Ovary (tissue), 10 donors: ENCODE data around the gene PPARA. TPM values are rescaled to one million over a fixed set of nuclear protein-coding genes. Genes with fewer than 3 reads are reported as not detected.

Experiments
- DNase-seq, 5 donors: peaks; one replicate each; pipeline ENCODE4 v3.0.0-alpha.2; 2019 to 2020
- H3K27ac ChIP-seq, 2 donors: fragments of 200-600 bp; one replicate each; pipeline versions ENCODE4 v1.5.1 to v1.8.0; 2019 to 2022
- H3K27me3 ChIP-seq: fragments of 200-600 bp; one replicate; pipeline ENCODE4 v1.8.0; 2022
- H3K36me3 ChIP-seq: fragments of 200-600 bp; sonication (generic); one replicate; pipeline ENCODE4 v1.5.1; 2019
- H3K4me1 ChIP-seq: one replicate; pipeline ENCODE4 v1.8.1; 2013; ENCODE audit warnings: mild to moderate bottlenecking, moderate library complexity; ENCODE audit not compliant: insufficient read depth
- H3K4me3 ChIP-seq: fragments of 200-600 bp; sonication (generic); one replicate; pipeline ENCODE4 v1.5.1; 2017
- H3K9me3 ChIP-seq, 2 donors: fragments of 200-600 bp in 1 of 2; sonication (generic) in 1 of 2; one replicate each; pipeline versions ENCODE4 v1.5.1 to v1.8.1; 2013 to 2019; ENCODE audit warnings: mild to moderate bottlenecking in 1 of 2, moderate library complexity in 1 of 2
- CTCF ChIP-seq, 3 donors: fragments of 450-650 bp in 2 of 3; fragments of 200-600 bp in 1 of 3; IDR thresholded peaks; one replicate each; pipeline versions ENCODE4 v1.5.1 to v1.8.0; 2016 to 2022; ENCODE audit warnings: antibody characterized with exemption in 3 of 3, mild to moderate bottlenecking in 1 of 3
- EP300 ChIP-seq: sonication (generic); formaldehyde crosslinking; IDR thresholded peaks from one replicate; pipeline ENCODE4 v1.6.1; 2017; ENCODE audit warnings: antibody characterized with exemption
- POLR2A ChIP-seq: fragments of 450-650 bp; IDR thresholded peaks from one replicate; pipeline ENCODE4 v1.6.1; 2017; ENCODE audit warnings: antibody characterized with exemption, mild to moderate bottlenecking, moderate library complexity
- WGBS, 3 donors: extraction: QIAGEN DNeasy Blood & Tissue Kit in 1 of 3; methylation state at CpG; one replicate each; pipeline versions ENCODE4 v1.1.5 to v1.1.7; 2013 to 2017; 5-methylcytosine and 5-hydroxymethylcytosine counted together
- intact Hi-C, 4 donors: fragments of 100-400 bp; cut with DNase I; formaldehyde crosslinking; loops; one replicate each; pipeline versions ENCODE4 v1.11.0 to v1.15.1; 2022 to 2023
- long read RNA-seq, 3 donors: library from polyadenylated mRNA in 2 of 3; unstranded in 2 of 3; transcript quantifications; one replicate each; pipeline ENCODE4 v2.0.0 and lab custom pipeline, GENCODE V29; 2021 to 2026
- polyA plus RNA-seq, 2 donors: library from polyadenylated mRNA; stranded (reverse); fragments of 200-250 nt in 1 of 2; fragments of 350-450 nt in 1 of 2; fragmentation: Illumina TruSeq in 1 of 2; extraction: RNeasy Lipid Tissue Mini Kit (QIAGEN cat#74804) in 1 of 2; gene quantifications; one replicate each; pipeline ENCODE4 v1.2.3, GENCODE V29; 2013 to 2014
- total RNA-seq, 7 donors: library from RNA; depleted of rRNA in 2 of 7; stranded (reverse); fragments of >200 nt in 2 of 7; fragmentation: NEBNext Ultra II Directional in 3 of 7; extraction: Animal tissue kit (Norgen Biotek cat#: 25700) in 3 of 7; gene quantifications; one replicate each; pipeline versions ENCODE4 v1.1.0 to v1.2.4, GENCODE V29; 2016 to 2023
- donor health status: DM: no; HTN: no; CAD: no; lungs with moderate emphysema.
- donor health status: DM: no; HTN: no; CAD: no.
- donor health status: Bipolar disorder and iron deficiency.
- donor health status: DM: yes; HTN: yes; CAD: no.
- donor health status: DM: no; HTN: no; CAD: no.
- donor health status: DM: yes; HTN: yes; CAD: no.

Gene PPARA
- total RNA-seq = 10 to 100 TPM in 6 of 7 donors, 1 to 10 TPM in 1; 9.7 to 41.0 (median 34.0) TPM
- 10 to 100 TPM; 12.8 to 16.0 TPM for polyA plus RNA-seq
- long read RNA-seq, donor 1, full-length matches to known transcripts = 1 of 43 reads
- long read RNA-seq, donor 1, partial matches to known transcripts = 5 of 43 reads
- long read RNA-seq, donor 1, other reads (novel, unspliced or antisense) = 37 of 43 reads
- long read RNA-seq, donor 2, partial matches to known transcripts = 0 of 7 reads
- long read RNA-seq, donor 2, other reads (novel, unspliced or antisense) = 5 of 7 reads
- long read RNA-seq, donor 3, partial matches to known transcripts = 1 of 17 reads
- long read RNA-seq, donor 3, other reads (novel, unspliced or antisense) = 16 of 17 reads

- Histone ChIP-seq H3K4me1 (peaks cover 22% of the 10 kb centered on the region), H3K36me3 (no peaks in the 10 kb centered on the region), H3K27me3 (no peaks in the 10 kb centered on the region), H3K4me3 (peak within 1 kb of the TSS; percentile 83), H3K27ac (peak within 1 kb of the TSS; percentile 97 to 99), H3K9me3 (no peaks in the 10 kb centered on the region)
- DNase-seq = peak; percentile 87 to 95 (median 93)
- 0 to 1% (median 0%) methylated on average over 12 to 92 of the region's 98 CpGs for WGBS, 3 donors
- intact Hi-C loops = no loop called here
- peak; percentile 58 for TF ChIP-seq POLR2A
- no peak for TF ChIP-seq EP300
- TF ChIP-seq CTCF (IDR thresholded peaks at IDR 0.05) = no peak
These were observed at the start of gene PPARA for GRCh38 chr22:46150034-46150654. Gene PPARA (plus strand): TSS chr22:46150526. CDS start chr22:46198384, 47,858 bp downstream.

- intact Hi-C loops = no loop called here
- Histone ChIP-seq H3K36me3 (no peaks in the 10 kb centered on the region), H3K27ac (peak overlapping the region; percentile 84 to 88)
These were observed 48.2 kb upstream of the PPARA start for GRCh38 chr22:46102159-46102558.

GRCh38 chr22:46102752-46103151 lies 47.6 kb upstream of the PPARA start:
- intact Hi-C loops = no loop called here

More at GRCh38 chr22:46102159-46102558, 48.2 kb upstream of the PPARA start:
- no peak for TF ChIP-seq CTCF (IDR thresholded peaks at IDR 0.05)
- TF ChIP-seq POLR2A = no peak
- TF ChIP-seq EP300 = no peak
- 50 to 70% (median 64%) methylated on average over 11 of the region's 11 CpGs for WGBS, 3 donors
- Histone ChIP-seq H3K27me3 (no peaks in the 10 kb centered on the region), H3K9me3 (no peaks in the 10 kb centered on the region), H3K4me1 (peaks cover 64% of the 10 kb centered on the region), H3K4me3 (no peak overlapping the region)
- no peak for DNase-seq

GRCh38 chr22:46103181-46103580 lies 47.1 kb upstream of the PPARA start:
- intact Hi-C loops = no loop called here
- H3K27ac ChIP-seq = peak overlapping the region; percentile 84 to 88
- H3K4me3 ChIP-seq = no peak overlapping the region
- H3K36me3 ChIP-seq = no peaks in the 10 kb centered on the region
- 57 to 80% (median 71%) methylated on average over 13 of the region's 13 CpGs for WGBS, 3 donors
- no peak for DNase-seq
- peaks cover 63% of the 10 kb centered on the region for H3K4me1 ChIP-seq
- H3K27me3 ChIP-seq = no peaks in the 10 kb centered on the region
- TF ChIP-seq CTCF (IDR thresholded peaks at IDR 0.05) = no peak
- no peak for TF ChIP-seq POLR2A
- no peak for TF ChIP-seq EP300
- no peaks in the 10 kb centered on the region for H3K9me3 ChIP-seq

More at GRCh38 chr22:46102752-46103151, 47.6 kb upstream of the PPARA start:
- DNase-seq = no peak
- H3K4me1 ChIP-seq = peaks cover 64% of the 10 kb centered on the region
- no peaks in the 10 kb centered on the region for H3K27me3 ChIP-seq
- H3K9me3 ChIP-seq = no peaks in the 10 kb centered on the region
- no peaks in the 10 kb centered on the region for H3K36me3 ChIP-seq
- WGBS, 3 donors = 40 to 59% (median 42%) methylated on average over 13 of the region's 13 CpGs
- no peak for TF ChIP-seq EP300
- peak overlapping the region; percentile 84 to 88 for H3K27ac ChIP-seq
- H3K4me3 ChIP-seq = no peak overlapping the region

GRCh38 chr22:46103664-46104063 lies 46.7 kb upstream of the PPARA start:
- intact Hi-C loops = no loop called here
- Histone ChIP-seq H3K4me1 (peaks cover 66% of the 10 kb centered on the region), H3K36me3 (no peaks in the 10 kb centered on the region), H3K4me3 (no peak overlapping the region), H3K27ac (peak overlapping the region; percentile 84 to 88), H3K27me3 (no peaks in the 10 kb centered on the region), H3K9me3 (no peaks in the 10 kb centered on the region)
- TF ChIP-seq EP300 (no peak), CTCF (IDR thresholded peaks at IDR 0.05) (no peak), POLR2A (no peak)
- DNase-seq = peak in 1 of 5 donors; percentile 67
- 31 to 61% (median 33%) methylated on average over 19 of the region's 19 CpGs for WGBS, 3 donors
